ENCODE measurements around the gene REXO5. TPM values are rescaled to one million over a fixed set of nuclear protein-coding genes. Genes with fewer than 3 reads are reported as not detected.

Gene REXO5
- polyA plus RNA-seq, 1 donor (not counting 4 experiments of a cell fraction or from before 2014, with no cell fraction given) = 2.6 TPM

DNA sequence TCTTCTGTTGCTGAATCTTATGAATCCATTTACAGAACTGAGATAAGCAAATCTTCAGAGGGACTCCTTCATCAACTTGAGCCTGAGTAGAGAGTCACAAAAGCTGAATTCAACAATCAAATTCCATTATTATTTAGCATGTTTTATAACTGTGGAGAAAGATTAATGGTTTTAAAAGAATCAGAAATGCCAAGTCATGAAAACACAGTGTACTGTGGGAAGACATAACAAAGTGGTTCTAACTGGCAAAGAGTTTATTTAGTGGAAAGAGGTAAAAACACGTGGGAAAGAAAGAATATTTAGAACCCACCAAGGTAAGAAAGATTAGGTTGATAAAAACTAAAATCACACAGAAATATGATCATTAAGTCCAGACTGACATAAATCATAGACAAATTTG, 5.0 kb upstream of the REXO5 start:
- Histone ChIP-seq H3K27me3 (ENCODE audit: control insufficient read depth, extremely low read depth, insufficient read depth, low read length) (no peaks in the 10 kb centered on the region), H3K9me3 (ENCODE audit: control insufficient read depth, low read depth, low read length) (no peaks in the 10 kb centered on the region), H3K9ac (ENCODE audit: control insufficient read depth, extremely low read depth, insufficient read depth, low read length) (no peak overlapping the region), H3K79me2 (ENCODE audit: control insufficient read depth, insufficient read depth, low read length) (peaks cover 2% of the 10 kb centered on the region), H3K36me3 (ENCODE audit: control insufficient read depth in 2 of 2, extremely low read depth in 1 of 2, insufficient read depth in 2 of 2, low read length in 2 of 2) (peaks cover 0 to 3% of the 10 kb centered on the region in 2 experiments), H3K9me1 (ENCODE audit: control insufficient read depth, extremely low read depth, insufficient read depth, low read length) (no peaks in the 10 kb centered on the region), H3K4me2 (ENCODE audit: control insufficient read depth, extremely low read depth, insufficient read depth, low read depth, low read length) (no peak overlapping the region), H3K4me3 (ENCODE audit: control insufficient read depth in 2 of 3, extremely low read depth in 1 of 3, insufficient read depth in 2 of 3, low read depth in 1 of 3, low read length in 3 of 3) (no peak overlapping the region), H4K20me1 (ENCODE audit: control insufficient read depth, extremely low read depth, insufficient read depth, low read length) (no peaks in the 10 kb centered on the region), H3K4me1 (ENCODE audit: control insufficient read depth, extremely low read depth, insufficient read depth, low read length) (no peaks in the 10 kb centered on the region), H2AFZ (ENCODE audit: control insufficient read depth, low read length) (no peak overlapping the region), H3K27ac (ENCODE audit: control insufficient read depth, insufficient read depth, low read length) (no peak overlapping the region)
- FAIRE-seq (no peak), DNase-seq (ENCODE audit: low read depth, low spot score) (no peak)
- TF ChIP-seq EZH2 (IDR thresholded peaks at IDR 0.05; ENCODE audit: low read length) = no peak
- TF ChIP-seq, protein P1, sequence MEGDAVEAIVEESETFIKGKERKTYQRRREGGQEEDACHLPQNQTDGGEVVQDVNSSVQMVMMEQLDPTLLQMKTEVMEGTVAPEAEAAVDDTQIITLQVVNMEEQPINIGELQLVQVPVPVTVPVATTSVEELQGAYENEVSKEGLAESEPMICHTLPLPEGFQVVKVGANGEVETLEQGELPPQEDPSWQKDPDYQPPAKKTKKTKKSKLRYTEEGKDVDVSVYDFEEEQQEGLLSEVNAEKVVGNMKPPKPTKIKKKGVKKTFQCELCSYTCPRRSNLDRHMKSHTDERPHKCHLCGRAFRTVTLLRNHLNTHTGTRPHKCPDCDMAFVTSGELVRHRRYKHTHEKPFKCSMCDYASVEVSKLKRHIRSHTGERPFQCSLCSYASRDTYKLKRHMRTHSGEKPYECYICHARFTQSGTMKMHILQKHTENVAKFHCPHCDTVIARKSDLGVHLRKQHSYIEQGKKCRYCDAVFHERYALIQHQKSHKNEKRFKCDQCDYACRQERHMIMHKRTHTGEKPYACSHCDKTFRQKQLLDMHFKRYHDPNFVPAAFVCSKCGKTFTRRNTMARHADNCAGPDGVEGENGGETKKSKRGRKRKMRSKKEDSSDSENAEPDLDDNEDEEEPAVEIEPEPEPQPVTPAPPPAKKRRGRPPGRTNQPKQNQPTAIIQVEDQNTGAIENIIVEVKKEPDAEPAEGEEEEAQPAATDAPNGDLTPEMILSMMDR (optimal IDR thresholded peaks at IDR 0.05 in 1 of 3, IDR thresholded peaks at IDR 0.05 in 1 of 3, conservative IDR thresholded peaks at IDR 0.05 in 1 of 3; ENCODE audit: extremely low read depth in 1 of 3, insufficient read depth in 2 of 3, low read length in 3 of 3) = no peak
- dilution Hi-C loops (cut with MboI; ENCODE audit: extremely low pct_ligation_motif_present, low sequenced_read_pairs) = no loop called here

GRCh38 chr16:20803192-20803560, 3.2 kb upstream of the REXO5 start:
- Histone ChIP-seq H3K36me3 (ENCODE audit: control insufficient read depth in 2 of 2, extremely low read depth in 1 of 2, insufficient read depth in 2 of 2, low read length in 2 of 2) (no peaks in the 10 kb centered on the region), H3K9ac (ENCODE audit: control insufficient read depth, extremely low read depth, insufficient read depth, low read length) (no peak overlapping the region), H3K9me3 (ENCODE audit: control insufficient read depth, low read depth, low read length) (no peaks in the 10 kb centered on the region), H3K4me1 (ENCODE audit: control insufficient read depth, extremely low read depth, insufficient read depth, low read length) (peaks cover 7% of the 10 kb centered on the region), H3K79me2 (ENCODE audit: control insufficient read depth, insufficient read depth, low read length) (peaks cover 2% of the 10 kb centered on the region), H3K4me2 (ENCODE audit: control insufficient read depth, extremely low read depth, insufficient read depth, low read depth, low read length) (no peak overlapping the region), H3K9me1 (ENCODE audit: control insufficient read depth, extremely low read depth, insufficient read depth, low read length) (no peaks in the 10 kb centered on the region), H4K20me1 (ENCODE audit: control insufficient read depth, extremely low read depth, insufficient read depth, low read length) (no peaks in the 10 kb centered on the region), H3K27ac (ENCODE audit: control insufficient read depth, insufficient read depth, low read length) (no peak overlapping the region), H3K27me3 (ENCODE audit: control insufficient read depth, extremely low read depth, insufficient read depth, low read length) (no peaks in the 10 kb centered on the region), H3K4me3 (ENCODE audit: control insufficient read depth in 2 of 3, extremely low read depth in 1 of 3, insufficient read depth in 2 of 3, low read depth in 1 of 3, low read length in 3 of 3) (no peak overlapping the region), H2AFZ (ENCODE audit: control insufficient read depth, low read length) (no peak overlapping the region)
- FAIRE-seq (no peak), DNase-seq (ENCODE audit: low read depth, low spot score) (no peak)
- dilution Hi-C loops (cut with MboI; ENCODE audit: extremely low pct_ligation_motif_present, low sequenced_read_pairs) = no loop called here
- TF ChIP-seq, protein P1 (optimal IDR thresholded peaks at IDR 0.05 in 1 of 3, IDR thresholded peaks at IDR 0.05 in 1 of 3, conservative IDR thresholded peaks at IDR 0.05 in 1 of 3; ENCODE audit: extremely low read depth in 1 of 3, insufficient read depth in 2 of 3, low read length in 3 of 3) = no peak
- TF ChIP-seq EZH2 (IDR thresholded peaks at IDR 0.05; ENCODE audit: low read length) = no peak
